IMR-90 (cell line): Measurements from ENCODE around the gene PRKN. TPM values are rescaled to one million over a fixed set of nuclear protein-coding genes. Genes with fewer than 3 reads are reported as not detected.

ENCODE experiments used
- ATAC-seq: fragments of 200-7000 bp; cut with Tn5 transposase; 2 replicates; pipeline ENCODE4 v1.9.1; 2020; ENCODE audit warnings: low read depth, mild to moderate bottlenecking, moderate library complexity
- BruUV-seq: library from RNA; stranded (reverse); fragments of 400-500 nt; replicated peaks from 2 replicates; lab custom pipeline; 2021; lab: Mats Ljungman, UMichigan
- CTCF ChIA-PET: fragments of 300-600 bp; formaldehyde crosslinking; extraction: SDS; loops from one replicate; lab custom pipeline; 2021; ENCODE audit warnings: antibody characterized with exemption; lab: Yijun Ruan, JAX
- POLR2A ChIA-PET: fragments of 300-600 bp; sonication (Branson Sonifier 250); formaldehyde crosslinking; loops from one replicate; lab custom pipeline; 2022; ENCODE audit warnings: antibody characterized with exemption; ENCODE audit not compliant: unreplicated experiment; lab: Charles Lee
- DNase-seq: peaks from one replicate; pipeline ENCODE4 v3.0.0; 2013
- H2AFZ ChIP-seq: replicated peaks from 2 replicates; pipeline ENCODE3; 2013; ENCODE audit warnings: low read length, mild to moderate bottlenecking; ENCODE audit not compliant: poor library complexity
- H2AK5ac ChIP-seq: 2 replicates; pipeline ENCODE4 v1.6.1; 2013; ENCODE audit warnings: low read depth, low read length, inconsistent platforms
- H2AK9ac ChIP-seq: replicated peaks from 2 replicates; pipeline ENCODE3; 2013; ENCODE audit warnings: mild to moderate bottlenecking, low read depth, low read length, moderate library complexity; ENCODE audit not compliant: poor library complexity
- H2BK120ac ChIP-seq: 2 replicates; pipeline ENCODE4 v1.6.1; 2013; ENCODE audit warnings: low read depth, low read length, inconsistent platforms
- H2BK15ac ChIP-seq: 3 replicates; pipeline ENCODE4 v1.6.1; 2013; ENCODE audit warnings: low read depth, low read length, inconsistent platforms
- H2BK20ac ChIP-seq: 2 replicates; pipeline ENCODE4 v1.6.1; 2013; ENCODE audit warnings: low read depth, mild to moderate bottlenecking, inconsistent platforms, low read length, moderate library complexity
- H2BK5ac ChIP-seq: 2 replicates; pipeline ENCODE4 v1.6.1; 2013; ENCODE audit warnings: mild to moderate bottlenecking, low read depth, low read length, inconsistent platforms; ENCODE audit not compliant: poor library complexity, severe bottlenecking
- H3K14ac ChIP-seq: replicated peaks from 2 replicates; pipeline ENCODE4 v1.6.1; 2013; ENCODE audit warnings: low read depth, low read length, inconsistent platforms
- H3K18ac ChIP-seq: 2 replicates; pipeline ENCODE4 v1.6.1; 2013; ENCODE audit warnings: low read depth, low read length, control low read depth
- H3K23ac ChIP-seq: 2 replicates; pipeline ENCODE4 v1.6.1; 2013; ENCODE audit warnings: low read depth, low read length, inconsistent platforms
- H3K27ac ChIP-seq: 2 replicates; pipeline ENCODE4 v1.5.1; 2013; ENCODE audit warnings: mild to moderate bottlenecking, control low read depth, low read length; ENCODE audit not compliant: insufficient read depth
- H3K27me3 ChIP-seq: 2 replicates; pipeline ENCODE4 v1.6.1; 2013; ENCODE audit warnings: low read length; ENCODE audit not compliant: control insufficient read depth, insufficient read depth
- H3K36me3 ChIP-seq: 2 replicates; pipeline ENCODE4 v1.6.1; 2013; ENCODE audit warnings: low read length, mixed read lengths; ENCODE audit not compliant: control insufficient read depth, insufficient read depth
- H3K4ac ChIP-seq: 2 replicates; pipeline ENCODE4 v1.6.1; 2013; ENCODE audit warnings: low read depth, low read length, inconsistent platforms
- H3K4me1 ChIP-seq: 2 replicates; pipeline ENCODE4 v1.6.1; 2013; ENCODE audit warnings: low read length, mixed read lengths; ENCODE audit not compliant: control insufficient read depth, insufficient read depth
- H3K4me2 ChIP-seq: 2 replicates; pipeline ENCODE4 v1.6.1; 2013; ENCODE audit warnings: low read depth, mild to moderate bottlenecking, control low read depth, low read length, moderate library complexity
- H3K4me3 ChIP-seq: 2 replicates; pipeline ENCODE4 v1.5.1; 2013; ENCODE audit warnings: low read depth, mild to moderate bottlenecking, control low read depth, low read length, moderate library complexity; ENCODE audit not compliant: insufficient read depth
- H3K56ac ChIP-seq: 2 replicates; pipeline ENCODE4 v1.6.1; 2013; ENCODE audit warnings: low read length, inconsistent platforms; ENCODE audit not compliant: insufficient read depth; ENCODE audit errors: extremely low read depth
- H3K79me1 ChIP-seq, 2 experiments: 2 replicates each; pipeline ENCODE4 v1.6.1; 2013; ENCODE audit warnings: low read length in 2 of 2, inconsistent platforms in 1 of 2, low read depth in 1 of 2
- H3K9ac ChIP-seq: 2 replicates; pipeline ENCODE4 v1.6.1; 2013; ENCODE audit warnings: low read depth, low read length, control low read depth
- H3K9me1 ChIP-seq: 2 replicates; pipeline ENCODE4 v1.6.1; 2013; ENCODE audit warnings: low read length, inconsistent platforms; ENCODE audit not compliant: insufficient read depth
- H3K9me3 ChIP-seq: 2 replicates; pipeline ENCODE4 v1.6.1; 2013; ENCODE audit warnings: low read length; ENCODE audit not compliant: control insufficient read depth, insufficient read depth
- H4K20me1 ChIP-seq: 2 replicates; pipeline ENCODE4 v1.6.1; 2013; ENCODE audit warnings: low read length, inconsistent platforms; ENCODE audit not compliant: insufficient read depth
- H4K5ac ChIP-seq: 2 replicates; pipeline ENCODE4 v1.6.1; 2013; ENCODE audit warnings: mild to moderate bottlenecking, low read depth, low read length, control low read depth
- H4K8ac ChIP-seq, 2 experiments: 2 replicates each; pipeline ENCODE4 v1.6.1; 2013; ENCODE audit warnings: low read depth in 2 of 2, low read length in 2 of 2, control low read depth in 1 of 2, inconsistent platforms in 1 of 2
- H4K91ac ChIP-seq: 2 replicates; pipeline ENCODE4 v1.6.1; 2013; ENCODE audit warnings: low read depth, low read length, inconsistent platforms; ENCODE audit not compliant: insufficient read depth
- CEBPB ChIP-seq: IDR thresholded peaks from 2 replicates; pipeline ENCODE4 v1.6.1; 2012; ENCODE audit warnings: low read depth, low read length, improper control_type of control experiment
- RCOR1 ChIP-seq: IDR thresholded peaks from 2 replicates; pipeline ENCODE4 v1.6.1; 2012; ENCODE audit warnings: mild to moderate bottlenecking, low read length, improper control_type of control experiment; ENCODE audit not compliant: insufficient replicate concordance
- dilution Hi-C: fragments of 300-500 bp; cut with HindIII; formaldehyde crosslinking; loops from one replicate; pipeline ENCODE4 v1.14.3; 2018; ENCODE audit warnings: low sequenced_read_pairs; ENCODE audit not compliant: unreplicated experiment
- in situ Hi-C: fragments of 300-500 bp; cut with MboI; formaldehyde crosslinking; loops from 3 replicates; pipeline ENCODE4 v1.14.3; 2019; ENCODE audit warnings: low sequenced_read_pairs, inconsistent platforms, mixed read lengths
- intact Hi-C: fragments of 100-400 bp; cut with micrococcal nuclease; formaldehyde crosslinking; loops from 2 replicates; pipeline ENCODE4 v1.10.0; 2022
- polyA plus RNA-seq, 3 experiments: library from polyadenylated mRNA; depleted of rRNA; stranded (reverse); fragments of >200 nt; gene quantifications; 2 replicates each; pipeline ENCODE4 v1.2.3, GENCODE V29; 2012; ENCODE audit warnings: low replicate concordance in 1 of 3
- total RNA-seq: library from RNA; depleted of rRNA; stranded (reverse); fragments of >200 nt; gene quantifications from 2 replicates; pipeline ENCODE4 v1.2.3, GENCODE V29; 2012

The PRKN gene
- total and polyA plus RNA-seq, 2 of the 4 experiments (the other 2 are of a cell fraction): 0.15 to 0.18 TPM

DNA sequence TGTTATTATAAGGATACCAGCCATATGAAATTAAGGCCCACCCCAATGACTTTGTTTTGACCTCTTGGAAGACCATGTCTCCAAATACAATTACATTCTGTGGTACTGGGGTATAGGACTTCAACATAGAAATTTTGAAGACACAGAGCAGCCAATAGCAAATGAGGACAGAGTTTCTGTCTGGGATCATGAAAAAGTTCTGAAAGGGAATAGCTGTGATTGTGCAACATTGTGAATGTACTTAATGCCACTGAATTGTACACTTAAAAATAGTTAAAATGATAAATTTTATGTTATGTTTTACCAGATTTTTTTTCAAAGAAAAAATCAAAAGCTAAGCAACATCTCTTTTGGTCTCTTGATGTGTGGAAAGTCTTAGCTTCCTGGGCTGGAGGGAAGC lies 1426.7 kb downstream of the PRKN start:
- Histone ChIP-seq H3K27me3 (no peaks in the 10 kb centered on the region), H3K27ac (no peak overlapping the region), H2BK20ac (no peak overlapping the region), H2AK5ac (no peak overlapping the region), H3K79me1 (no peaks in the 10 kb centered on the region), H4K5ac (no peak overlapping the region), H3K18ac (no peak overlapping the region), H3K9ac (no peak overlapping the region), H3K23ac (no peak overlapping the region), H2BK15ac (no peak overlapping the region), H3K4me3 (no peak overlapping the region), H2BK5ac (no peak overlapping the region), H2AK9ac (no peak overlapping the region), H4K91ac (no peak overlapping the region), H2BK120ac (no peak overlapping the region), H3K9me1 (no peaks in the 10 kb centered on the region), H3K56ac (no peak overlapping the region), H3K4me2 (no peak overlapping the region), H3K14ac (no peak overlapping the region), H3K9me3 (no peaks in the 10 kb centered on the region), H3K36me3 (no peaks in the 10 kb centered on the region), H4K20me1 (no peaks in the 10 kb centered on the region), H4K8ac (no peak overlapping the region), H3K4ac (no peak overlapping the region), H3K4me1 (peaks cover 4% of the 10 kb centered on the region), H2AFZ (no peak overlapping the region)
- DNase-seq (no peak), ATAC-seq (no peak)
- BruUV-seq: no TSS peak
- dilution Hi-C loops (no loop called here), intact Hi-C loops (no loop called here), in situ Hi-C loops (no loop called here)
- TF ChIP-seq CEBPB (peak; percentile 76), RCOR1 (no peak)
- ChIA-PET CTCF (interaction anchor here (0.6 kb wide), 2 partner anchors 76 to 801 kb away, joined by 3 to 8 read pairs; no protein-coding TSS in a partner anchor), POLR2A (no interaction called here)
